KMS-11 (cell line): Measurements from ENCODE around the gene SETMAR.
"Not testable (repeated sequence)": the region's sequence is repeated elsewhere in the genome, so short reads cannot be mapped to it uniquely, and the experiment has no call there.

Experiments used
- H2AFZ ChIP-seq: fragments of 200-600 bp; sonication (generic); 2 replicates; pipeline ENCODE4 v1.6.1; 2016; ENCODE audit warnings: antibody characterized with exemption, mixed run types, low read depth
- H3K27ac ChIP-seq: fragments of 200-600 bp; sonication (generic); 2 replicates; pipeline ENCODE4 v1.6.1; 2016; ENCODE audit warnings: mild to moderate bottlenecking, mixed run types
- H3K27me3 ChIP-seq: fragments of 200-600 bp; sonication (generic); 2 replicates; pipeline ENCODE4 v1.6.1; 2017; ENCODE audit warnings: mild to moderate bottlenecking, low read depth, mixed run types, moderate library complexity; ENCODE audit not compliant: insufficient read depth
- H3K36me3 ChIP-seq: fragments of 200-600 bp; sonication (generic); 2 replicates; pipeline ENCODE4 v1.6.1; 2017; ENCODE audit warnings: mild to moderate bottlenecking, mixed run types; ENCODE audit not compliant: insufficient read depth
- H3K4me1 ChIP-seq: fragments of 200-600 bp; sonication (generic); 2 replicates; pipeline ENCODE4 v1.6.1; 2016; ENCODE audit warnings: mild to moderate bottlenecking, low read depth, mixed run types; ENCODE audit not compliant: poor library complexity, severe bottlenecking
- H3K4me2 ChIP-seq: fragments of 200-600 bp; sonication (generic); 2 replicates; pipeline ENCODE4 v1.7.0; 2016; ENCODE audit warnings: mild to moderate bottlenecking, mixed run types
- H3K4me3 ChIP-seq: fragments of 200-600 bp; sonication (generic); IDR thresholded peaks from 2 replicates; pipeline ENCODE4 v1.6.1; 2017; ENCODE audit warnings: low read depth, low read length, mixed read lengths; ENCODE audit not compliant: insufficient read depth
- H3K79me2 ChIP-seq: fragments of 200-600 bp; sonication (generic); 2 replicates; pipeline ENCODE4 v1.6.1; 2016; ENCODE audit warnings: low read depth, mixed run types; ENCODE audit not compliant: insufficient read depth
- H3K9ac ChIP-seq: fragments of 200-600 bp; sonication (generic); 2 replicates; pipeline ENCODE4 v1.6.1; 2016; ENCODE audit warnings: mild to moderate bottlenecking, mixed run types
- H4K20me1 ChIP-seq: fragments of 200-600 bp; sonication (generic); 2 replicates; pipeline ENCODE4 v1.6.1; 2016; ENCODE audit warnings: mild to moderate bottlenecking, mixed run types; ENCODE audit not compliant: insufficient read depth
- TF ChIP-seq, protein P1 (sequence below): fragments of 200-600 bp; sonication (generic); conservative IDR thresholded peaks from 2 replicates; pipeline ENCODE4 v1.6.1; 2017; ENCODE audit warnings: low read depth, mild to moderate bottlenecking, antibody characterized with exemption, low read length, moderate library complexity, mixed read lengths

SETMAR gene

GRCh38 chr3:4302747-4303146 lies 422 bp upstream of the SETMAR start:
- TF ChIP-seq, protein P1, sequence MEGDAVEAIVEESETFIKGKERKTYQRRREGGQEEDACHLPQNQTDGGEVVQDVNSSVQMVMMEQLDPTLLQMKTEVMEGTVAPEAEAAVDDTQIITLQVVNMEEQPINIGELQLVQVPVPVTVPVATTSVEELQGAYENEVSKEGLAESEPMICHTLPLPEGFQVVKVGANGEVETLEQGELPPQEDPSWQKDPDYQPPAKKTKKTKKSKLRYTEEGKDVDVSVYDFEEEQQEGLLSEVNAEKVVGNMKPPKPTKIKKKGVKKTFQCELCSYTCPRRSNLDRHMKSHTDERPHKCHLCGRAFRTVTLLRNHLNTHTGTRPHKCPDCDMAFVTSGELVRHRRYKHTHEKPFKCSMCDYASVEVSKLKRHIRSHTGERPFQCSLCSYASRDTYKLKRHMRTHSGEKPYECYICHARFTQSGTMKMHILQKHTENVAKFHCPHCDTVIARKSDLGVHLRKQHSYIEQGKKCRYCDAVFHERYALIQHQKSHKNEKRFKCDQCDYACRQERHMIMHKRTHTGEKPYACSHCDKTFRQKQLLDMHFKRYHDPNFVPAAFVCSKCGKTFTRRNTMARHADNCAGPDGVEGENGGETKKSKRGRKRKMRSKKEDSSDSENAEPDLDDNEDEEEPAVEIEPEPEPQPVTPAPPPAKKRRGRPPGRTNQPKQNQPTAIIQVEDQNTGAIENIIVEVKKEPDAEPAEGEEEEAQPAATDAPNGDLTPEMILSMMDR = no peak
- no peak overlapping the region; the same call in 1 of the 2 replicates for H3K9ac ChIP-seq
- H3K27ac ChIP-seq = no peak overlapping the region

DNA sequence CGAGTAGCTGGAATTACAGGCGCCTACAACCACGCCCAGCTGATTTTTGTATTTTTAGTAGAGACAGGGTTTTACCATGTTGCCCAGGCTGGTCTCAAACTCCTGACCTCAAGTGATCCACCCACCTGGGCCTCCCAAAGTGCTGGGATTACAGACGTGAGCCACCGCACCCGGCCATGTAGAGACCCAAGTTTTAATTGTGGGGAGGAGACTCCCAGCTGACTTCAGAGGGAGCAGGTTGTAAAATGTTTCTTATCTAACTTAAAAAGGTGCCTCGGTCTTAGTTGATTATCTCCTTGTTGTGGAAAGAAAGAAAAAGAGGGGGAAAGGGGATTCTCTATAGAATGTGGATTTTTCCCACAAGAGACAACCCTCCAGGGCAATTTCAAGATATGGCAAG lies 2.0 kb downstream of the SETMAR start:
- not testable (repeated sequence) for H3K9ac ChIP-seq, H3K27ac ChIP-seq, H4K20me1 ChIP-seq, H3K27me3 ChIP-seq, H3K4me3 ChIP-seq, H3K36me3 ChIP-seq, H3K4me2 ChIP-seq, H3K79me2 ChIP-seq, H2AFZ ChIP-seq, H3K4me1 ChIP-seq

More at GRCh38 chr3:4302747-4303146, 422 bp upstream of the SETMAR start:
- Histone ChIP-seq H2AFZ (peak overlapping the region; percentile 67), H3K27me3 (no peaks in the 10 kb centered on the region), H3K36me3 (no peaks in the 10 kb centered on the region), H4K20me1 (no peaks in the 10 kb centered on the region), H3K4me2 (0 out of 2 replicates have a peak overlapping the region, but pooled peaks have one; percentile 25), H3K4me3 (no peak overlapping the region), H3K4me1 (no peaks in the 10 kb centered on the region), H3K79me2 (no peaks in the 10 kb centered on the region)

- Histone ChIP-seq H3K36me3 (no peaks in the 10 kb centered on the region), H3K4me3 (no peak overlapping the region)
These were observed 2.9 kb downstream of the SETMAR start for GRCh38 chr3:4306091-4306490.

DNA sequence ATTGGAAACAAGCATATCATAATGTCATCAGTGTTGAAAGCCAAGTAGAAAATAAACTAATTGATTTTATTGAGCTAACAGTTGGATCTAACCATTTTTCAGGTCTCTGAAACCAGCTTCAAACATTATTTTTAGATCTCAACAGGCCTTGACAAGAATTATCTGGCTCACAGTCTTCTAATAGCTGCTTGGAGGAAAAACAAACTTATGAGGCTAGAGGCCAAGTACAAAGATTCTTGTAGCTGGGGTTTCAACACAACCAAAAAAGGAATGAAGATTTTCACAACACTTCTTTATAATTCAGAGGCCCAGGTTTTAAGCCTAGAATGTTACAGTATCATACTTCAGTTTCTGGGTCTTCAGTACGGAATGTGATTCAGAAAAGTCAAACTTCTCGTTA lies 3.7 kb downstream of the SETMAR start:
- TF ChIP-seq, protein P1 = no peak
- Histone ChIP-seq H3K27ac (no peak overlapping the region), H3K4me2 (no peak overlapping the region), H3K9ac (no peak overlapping the region), H3K4me3 (no peak overlapping the region), H3K36me3 (no peaks in the 10 kb centered on the region), H2AFZ (no peak overlapping the region), H4K20me1 (no peaks in the 10 kb centered on the region), H3K4me1 (no peaks in the 10 kb centered on the region), H3K79me2 (no peaks in the 10 kb centered on the region), H3K27me3 (no peaks in the 10 kb centered on the region)

More at GRCh38 chr3:4306091-4306490, 2.9 kb downstream of the SETMAR start:
- no peaks in the 10 kb centered on the region for H3K79me2 ChIP-seq
- H3K27ac ChIP-seq = no peak overlapping the region
- no peak overlapping the region for H3K4me2 ChIP-seq
- H4K20me1 ChIP-seq = no peaks in the 10 kb centered on the region
- H3K9ac ChIP-seq = no peak overlapping the region
- TF ChIP-seq, protein P1 = no peak
- H3K27me3 ChIP-seq = no peaks in the 10 kb centered on the region
- H3K4me1 ChIP-seq = no peaks in the 10 kb centered on the region
- H2AFZ ChIP-seq = no peak overlapping the region

DNA sequence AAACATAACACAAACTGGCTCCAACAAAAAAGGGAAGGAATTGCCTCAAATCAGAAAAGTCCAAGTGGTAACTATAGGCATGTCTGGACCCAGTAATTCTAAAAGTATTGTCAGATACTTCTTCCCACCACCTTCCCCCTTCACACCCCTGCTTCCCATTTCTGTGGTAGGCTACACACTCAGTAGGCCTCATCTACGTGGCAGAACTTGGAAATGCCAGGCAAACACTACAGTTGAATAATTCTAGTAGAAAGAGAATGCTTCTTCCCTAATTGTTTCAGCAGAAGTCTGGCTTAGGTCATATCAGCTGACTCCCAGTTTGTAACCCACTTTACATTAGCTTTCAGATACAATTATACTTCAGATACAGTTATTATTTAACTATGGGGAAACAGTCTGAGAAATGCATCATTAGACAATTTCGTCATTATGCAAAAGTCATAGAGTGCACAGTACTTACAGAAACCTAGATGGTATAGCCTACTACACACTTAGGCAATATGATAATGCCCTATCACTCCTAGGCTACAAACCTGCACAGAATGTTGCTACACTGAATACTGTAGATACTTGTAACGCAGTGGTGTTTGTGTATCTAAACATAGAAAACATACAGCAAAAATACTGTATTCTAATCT lies 6.4 kb downstream of the SETMAR start:
- Histone ChIP-seq H3K36me3 (no peaks in the 10 kb centered on the region), H3K4me1 (no peaks in the 10 kb centered on the region), H3K27ac (no peak overlapping the region), H3K9ac (no peak overlapping the region), H4K20me1 (no peaks in the 10 kb centered on the region), H3K4me2 (no peak overlapping the region), H2AFZ (no peak overlapping the region), H3K4me3 (no peak overlapping the region), H3K27me3 (no peaks in the 10 kb centered on the region), H3K79me2 (no peaks in the 10 kb centered on the region)
- TF ChIP-seq, protein P1 = no peak
